GM18502 (cell line): Measurements from ENCODE around the gene FCRL6.
A peak's percentile ranks its signal among the peaks of the same experiment; 100 is the strongest.

Source experiments
- ATAC-seq: cut with Tn5 transposase; IDR thresholded peaks from one replicate; pipeline ENCODE4 v1.9.1; 2021; ENCODE audit warnings: mild to moderate bottlenecking; ENCODE audit not compliant: unreplicated experiment, poor library complexity

The FCRL6 gene

GRCh38 chr1:159831412-159832141 lies 29.4 kb downstream of the FCRL6 start:
- ATAC-seq = no peak

- no peak for ATAC-seq
These were observed 30.1 kb downstream of the FCRL6 start for GRCh38 chr1:159832309-159832708.

DNA sequence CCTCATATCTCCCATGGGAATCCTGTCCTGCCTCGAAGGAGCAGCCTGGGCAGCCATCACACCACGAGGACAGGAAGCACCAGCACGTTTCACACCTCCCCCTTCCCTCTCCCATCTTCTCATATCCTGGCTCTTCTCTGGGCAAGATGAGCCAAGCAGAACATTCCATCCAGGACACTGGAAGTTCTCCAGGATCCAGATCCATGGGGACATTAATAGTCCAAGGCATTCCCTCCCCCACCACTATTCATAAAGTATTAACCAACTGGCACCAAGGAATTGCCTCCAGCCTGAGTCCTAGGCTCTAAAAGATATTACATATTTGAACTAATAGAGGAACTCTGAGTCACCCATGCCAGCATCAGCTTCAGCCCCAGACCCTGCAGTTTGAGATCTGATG lies 33.2 kb downstream of the FCRL6 start:
- no peak for ATAC-seq

DNA sequence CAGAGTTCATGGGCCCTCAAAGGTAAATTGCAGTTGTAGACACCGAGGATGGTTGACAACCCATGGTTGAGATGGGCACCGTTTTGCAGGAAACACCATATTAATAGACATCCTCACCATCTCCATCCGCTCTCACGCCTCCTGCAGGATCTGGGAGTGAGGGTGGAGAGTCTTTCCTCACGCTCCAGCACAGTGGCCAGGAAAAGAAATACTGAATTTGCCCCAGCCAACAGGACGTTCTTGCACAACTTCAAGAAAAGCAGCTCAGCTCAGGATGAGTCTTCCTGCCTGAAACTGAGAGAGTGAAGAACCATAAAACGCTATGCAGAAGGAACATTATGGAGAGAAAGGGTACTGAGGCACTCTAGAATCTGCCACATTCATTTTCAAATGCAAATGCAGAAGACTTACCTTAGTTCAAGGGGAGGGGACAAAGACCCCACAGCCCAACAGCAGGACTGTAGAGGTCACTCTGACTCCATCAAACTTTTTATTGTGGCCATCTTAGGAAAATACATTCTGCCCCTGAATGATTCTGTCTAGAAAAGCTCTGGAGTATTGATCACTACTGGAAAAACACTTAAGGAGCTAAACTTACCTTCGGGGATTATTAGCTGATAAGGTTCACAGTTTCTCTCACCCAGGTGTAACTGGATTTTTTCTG lies 33.8 kb downstream of the FCRL6 start:
- ATAC-seq = no peak

DNA sequence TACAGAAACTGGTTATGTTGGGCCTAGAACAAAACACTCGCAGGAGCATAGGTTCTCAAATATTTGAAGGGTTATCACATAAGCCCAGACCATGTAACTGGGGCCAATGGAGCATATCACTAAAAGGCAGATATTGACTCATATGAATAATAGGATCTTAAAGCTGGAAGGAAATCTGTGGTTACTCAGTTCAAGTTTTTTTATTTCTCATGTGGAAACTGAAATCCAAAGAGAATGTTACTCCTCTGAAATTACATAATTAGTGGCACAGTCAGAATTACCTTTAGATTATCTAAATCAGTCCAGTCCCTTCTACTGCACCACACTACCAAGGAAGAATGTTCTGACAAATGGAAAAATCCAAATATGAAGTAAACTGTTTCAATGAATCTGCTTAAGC lies 36.6 kb downstream of the FCRL6 start:
- peak; percentile 78 for ATAC-seq

GRCh38 chr1:159839116-159839849 lies 37.1 kb downstream of the FCRL6 start:
- ATAC-seq = peak; percentile 86

GRCh38 chr1:159841749-159842148 lies 39.6 kb downstream of the FCRL6 start:
- ATAC-seq = no peak

DNA sequence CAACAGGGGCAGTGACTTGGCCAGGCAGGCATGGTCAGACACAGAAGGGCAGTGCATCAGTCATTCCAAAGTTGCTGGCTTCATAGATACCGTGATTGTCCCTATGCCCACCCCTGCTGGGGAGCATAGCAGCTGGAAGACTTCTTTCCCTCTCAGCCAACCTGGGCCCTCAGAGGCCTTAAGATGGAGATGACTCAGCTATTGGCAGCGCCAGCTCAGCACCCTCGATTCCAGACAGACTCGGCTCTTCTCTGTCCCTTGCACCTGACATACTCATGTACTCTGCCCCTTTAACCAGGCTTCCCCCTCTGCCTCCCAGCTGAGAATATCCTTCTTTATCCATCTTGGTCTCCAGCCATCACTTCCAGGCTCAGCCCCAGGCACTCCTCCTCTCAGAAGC lies 41.3 kb downstream of the FCRL6 start:
- ATAC-seq = no peak

- ATAC-seq = no peak
These were observed 43.8 kb downstream of the FCRL6 start for GRCh38 chr1:159845751-159846629.

- no peak for ATAC-seq
These were observed 45.1 kb downstream of the FCRL6 start for GRCh38 chr1:159847231-159847630.

GRCh38 chr1:159848326-159848725 lies 46.2 kb downstream of the FCRL6 start:
- no peak for ATAC-seq

DNA sequence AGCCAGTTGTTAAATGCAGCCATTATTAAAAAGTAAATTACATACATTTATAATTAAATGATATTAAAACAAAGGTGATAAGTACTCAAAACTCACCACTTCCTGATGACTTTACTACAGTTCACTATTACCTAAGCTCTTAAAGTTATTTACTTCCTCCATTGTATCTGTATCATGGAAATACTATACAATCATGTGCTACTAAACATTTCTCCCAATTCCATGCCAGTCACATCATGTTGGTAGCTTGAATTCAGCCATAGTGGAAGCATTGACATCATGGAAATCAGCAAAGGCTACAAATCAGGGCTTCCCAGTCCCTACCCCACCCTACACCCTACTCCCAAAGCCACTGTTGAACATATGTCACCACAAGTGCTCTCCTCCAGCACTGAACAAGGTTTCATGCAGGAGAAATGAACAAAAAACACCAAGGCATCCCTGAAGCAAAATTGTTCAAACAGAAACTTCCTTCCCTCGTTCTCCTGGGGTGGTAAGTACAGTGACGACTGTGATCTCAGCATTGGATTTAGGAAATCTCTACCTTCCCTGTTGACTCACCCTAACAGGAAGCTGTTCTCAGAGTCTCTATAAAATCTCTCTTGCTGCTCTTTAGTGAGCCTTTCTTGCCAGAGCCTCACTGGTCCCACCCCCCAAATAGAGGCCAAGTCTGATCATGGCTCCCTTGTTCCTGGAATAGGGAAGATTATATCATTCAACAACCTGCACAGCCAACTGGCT lies 47.6 kb downstream of the FCRL6 start:
- ATAC-seq = no peak

DNA sequence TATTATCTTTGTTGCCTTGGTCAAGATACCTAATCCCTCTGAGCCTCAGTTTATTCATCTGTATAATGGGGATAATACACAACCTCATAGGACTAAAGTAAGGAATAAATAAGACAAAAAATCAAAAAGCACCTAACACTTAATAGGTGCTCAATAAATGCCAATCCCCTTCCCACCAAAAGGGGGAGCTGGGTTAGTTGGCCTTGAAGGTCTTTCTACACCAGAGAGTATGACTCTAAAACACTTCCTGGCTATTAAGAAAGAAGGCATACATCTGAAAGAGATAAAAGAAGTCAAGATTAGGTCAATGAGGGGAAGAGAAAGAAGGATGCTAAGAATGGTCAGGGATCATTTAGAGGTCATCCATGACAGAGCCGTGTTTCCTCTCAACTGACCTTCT lies 49.2 kb downstream of the FCRL6 start:
- ATAC-seq = no peak

- no peak for ATAC-seq
These were observed 51.4 kb downstream of the FCRL6 start for GRCh38 chr1:159853417-159854115.

GRCh38 chr1:159854116-159854692 lies 52.0 kb downstream of the FCRL6 start:
- peak; percentile 23 for ATAC-seq

DNA sequence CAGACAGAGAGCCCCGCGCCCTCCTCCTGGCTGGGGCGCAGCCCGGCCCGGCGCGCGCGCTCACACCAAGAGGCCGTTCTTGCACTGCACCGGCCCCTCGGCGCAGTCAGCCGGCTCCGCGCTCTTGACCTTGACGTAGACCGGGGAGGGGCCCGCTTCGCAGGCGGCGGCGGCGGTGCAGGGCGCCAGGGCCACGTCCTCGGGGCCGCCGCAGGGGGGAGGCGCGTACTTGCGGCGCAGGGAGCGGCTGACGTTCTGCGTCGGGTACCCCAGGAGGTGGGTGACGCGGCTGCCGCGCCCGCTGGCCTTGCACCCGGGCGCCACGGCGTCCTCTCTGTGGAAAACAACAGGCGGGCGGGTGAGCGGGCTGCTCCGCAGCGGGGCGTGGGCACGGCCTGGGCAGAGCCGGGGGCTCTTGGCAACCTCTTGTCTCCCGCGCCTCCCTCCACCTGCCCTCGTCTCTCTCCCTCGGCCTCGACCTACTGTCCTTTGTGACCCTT lies 52.6 kb downstream of the FCRL6 start:
- peak; percentile 94 for ATAC-seq

DNA sequence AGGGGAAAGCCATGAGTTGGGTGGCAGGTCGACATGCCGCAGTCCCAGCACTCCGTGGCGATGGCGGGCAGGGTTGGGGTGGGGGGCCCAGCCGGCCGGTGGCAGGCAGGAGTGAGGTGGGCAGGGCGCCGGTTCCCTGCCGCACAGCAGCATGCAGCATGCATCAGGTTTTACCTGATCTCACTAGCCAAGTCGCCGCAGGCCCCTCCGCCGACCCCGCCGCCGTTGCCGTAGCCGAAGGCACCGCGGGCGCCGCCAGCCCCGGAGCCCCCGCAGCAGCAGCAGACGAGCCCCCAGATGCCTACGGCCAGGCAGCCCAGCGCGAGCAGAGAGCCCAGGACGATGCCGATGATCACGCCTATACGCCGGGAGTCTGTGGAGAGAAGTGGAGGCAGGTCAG lies 53.5 kb downstream of the FCRL6 start:
- no peak for ATAC-seq

DNA sequence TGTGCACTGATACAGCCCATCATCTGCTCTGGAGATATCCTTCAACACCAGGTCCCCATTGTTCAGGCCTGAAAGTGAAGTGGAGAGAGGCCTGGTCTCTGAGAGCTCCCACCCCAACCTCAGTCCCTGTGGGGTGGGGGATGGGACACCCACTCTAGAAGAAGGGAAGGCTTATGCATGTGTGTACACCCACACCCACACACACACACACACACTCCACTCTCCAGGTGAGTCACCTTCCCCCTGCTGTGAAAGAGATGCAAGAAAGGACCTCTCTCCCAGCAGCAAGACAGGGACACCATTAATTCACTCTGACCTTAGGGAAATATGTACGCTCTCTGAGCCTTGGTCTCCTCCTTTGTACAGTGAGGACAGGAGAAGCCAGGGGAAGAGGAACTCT lies 54.4 kb downstream of the FCRL6 start:
- no peak for ATAC-seq

- ATAC-seq = no peak
These were observed 55.7 kb downstream of the FCRL6 start for GRCh38 chr1:159857889-159858288.
